ENCODE data around the gene TFCP2.
"Not testable (repeated sequence)": the region's sequence is repeated elsewhere in the genome, so short reads cannot be mapped to it uniquely, and the experiment has no call there.

- not testable (repeated sequence) for TF ChIP-seq CTCF (optimal IDR thresholded peaks at IDR 0.05 in 1 of 3, IDR thresholded peaks at IDR 0.05 in 1 of 3, conservative IDR thresholded peaks at IDR 0.05 in 1 of 3; ENCODE audit: extremely low read depth in 1 of 3, insufficient read depth in 2 of 3, low read length in 3 of 3); EZH2 (IDR thresholded peaks at IDR 0.05; ENCODE audit: low read length)
Measured at GRCh38 chr12:51219857-51220256, 46.9 kb upstream of the TFCP2 start.
